HG02623 (cell line): ENCODE measurements around the gene MED9.

ENCODE experiments used
- ATAC-seq: cut with Tn5 transposase; IDR thresholded peaks from one replicate; pipeline ENCODE4 v1.9.1; 2021; ENCODE audit warnings: moderate library complexity; ENCODE audit not compliant: unreplicated experiment

The MED9 gene

GRCh38 chr17:17533901-17534441, 57.2 kb downstream of the MED9 start:
- ATAC-seq = no peak

- no peak for ATAC-seq
Observed at GRCh38 chr17:17535957-17536356, 59.2 kb downstream of the MED9 start.

GRCh38 chr17:17536702-17537101, 59.9 kb downstream of the MED9 start:
- ATAC-seq = no peak

- no peak for ATAC-seq
Observed at GRCh38 chr17:17537311-17538099, 60.7 kb downstream of the MED9 start.

GRCh38 chr17:17538417-17539391, 61.9 kb downstream of the MED9 start:
- no peak for ATAC-seq

- no peak for ATAC-seq
Observed at GRCh38 chr17:17539591-17539990, 62.8 kb downstream of the MED9 start.

GRCh38 chr17:17540278-17540906, 63.6 kb downstream of the MED9 start:
- no peak for ATAC-seq

GRCh38 chr17:17540935-17541639, 64.3 kb downstream of the MED9 start:
- no peak for ATAC-seq

- no peak for ATAC-seq
Observed at GRCh38 chr17:17541640-17542001, 64.8 kb downstream of the MED9 start.
